Endothelial cell of umbilical vein (primary cell): ENCODE results near the gene ENPEP. TPM values are rescaled to one million over a fixed set of nuclear protein-coding genes. Genes with fewer than 3 reads are reported as not detected.

Experiments
- BruUV-seq: library from RNA; stranded (reverse); fragments of 400-500 nt; replicated peaks from 2 replicates; lab custom pipeline; 2021; lab: Mats Ljungman, UMichigan
- CTCF ChIA-PET: fragments of 300-600, 350-600 bp; sonication (Branson Sonifier 250); formaldehyde crosslinking; loops from one replicate; lab custom pipeline; 2021; ENCODE audit warnings: antibody characterized with exemption, inconsistent platforms; lab: Charles Lee
- POLR2A ChIA-PET: fragments of 300-600, 350-600 bp; sonication (Branson Sonifier 250); formaldehyde crosslinking; loops from one replicate; lab custom pipeline; 2021; ENCODE audit warnings: antibody characterized with exemption, inconsistent platforms; lab: Charles Lee
- DNase-seq: peaks from one replicate; pipeline ENCODE4 v3.0.0-alpha.2; 2011; ENCODE audit warnings: low read depth, low spot score
- FAIRE-seq: peaks from 2 replicates; lab custom pipeline; 2011; peaks lifted over from hg19 to GRCh38; lab: Jason Lieb, UNC
- H2AFZ ChIP-seq: 2 replicates; pipeline ENCODE4 v1.6.0; 2012; ENCODE audit warnings: low read depth, low read length, control low read depth, inconsistent platforms
- H3K27ac ChIP-seq: 2 replicates; pipeline ENCODE4 v1.5.1; 2011; ENCODE audit warnings: low read depth, mild to moderate bottlenecking, control low read depth, low read length, moderate library complexity; ENCODE audit not compliant: insufficient read depth
- H3K27me3 ChIP-seq, 2 experiments: 2 replicates each; pipeline versions ENCODE4 v1.6.0 to v1.6.1; 2011; ENCODE audit warnings: low read length in 2 of 2, mixed read lengths in 1 of 2; ENCODE audit not compliant: control insufficient read depth in 2 of 2, insufficient read depth in 2 of 2
- H3K36me3 ChIP-seq, 2 experiments: 2 replicates in 1 of 2; 3 replicates in 1 of 2; pipeline ENCODE4 v1.5.1; 2011; ENCODE audit warnings: low read length in 2 of 2, mild to moderate bottlenecking in 1 of 2, moderate library complexity in 1 of 2; ENCODE audit not compliant: control insufficient read depth in 2 of 2, insufficient read depth in 2 of 2; ENCODE audit errors: extremely low read depth in 1 of 2
- H3K4me1 ChIP-seq: 3 replicates; pipeline ENCODE4 v1.5.1; 2011; ENCODE audit warnings: mild to moderate bottlenecking, low read length; ENCODE audit not compliant: control insufficient read depth, insufficient read depth; ENCODE audit errors: extremely low read depth
- H3K4me2 ChIP-seq: 2 replicates; pipeline ENCODE4 v1.6.1; 2011; ENCODE audit warnings: low read length, control low read depth, mixed read lengths; ENCODE audit not compliant: insufficient read depth
- H3K4me3 ChIP-seq, 3 experiments: fragments of 200-600 bp in 1 of 3; sonication (generic), shearing (Covaris generic) in 1 of 3; replicated peaks in 1 of 3; 2 replicates each; pipeline ENCODE4 v1.5.1; 2011 to 2016; ENCODE audit warnings: control low read depth in 3 of 3, low read length in 3 of 3, mild to moderate bottlenecking in 2 of 3, inconsistent platforms in 1 of 3, low read depth in 1 of 3, moderate library complexity in 1 of 3; ENCODE audit not compliant: insufficient read depth in 1 of 3
- H3K79me2 ChIP-seq: 2 replicates; pipeline ENCODE4 v1.6.0; 2012; ENCODE audit warnings: low read length, inconsistent platforms; ENCODE audit not compliant: control insufficient read depth, insufficient read depth
- H3K9ac ChIP-seq: replicated peaks from 2 replicates; pipeline ENCODE3; 2011; ENCODE audit warnings: low read length, control low read depth; ENCODE audit not compliant: insufficient read depth; ENCODE audit errors: extremely low read depth
- H3K9me1 ChIP-seq: replicated peaks from 3 replicates; pipeline ENCODE4 v1.6.0; 2011; ENCODE audit warnings: mild to moderate bottlenecking, low read length; ENCODE audit not compliant: control insufficient read depth, insufficient read depth; ENCODE audit errors: extremely low read depth
- H3K9me3 ChIP-seq: replicated peaks from 2 replicates; pipeline ENCODE4 v1.5.1; 2012; ENCODE audit warnings: low read length, inconsistent platforms; ENCODE audit not compliant: control insufficient read depth, insufficient read depth
- H4K20me1 ChIP-seq: replicated peaks from 2 replicates; pipeline ENCODE3; 2011; ENCODE audit warnings: mild to moderate bottlenecking, low read length; ENCODE audit not compliant: control insufficient read depth, insufficient read depth; ENCODE audit errors: extremely low read depth
- EZH2 ChIP-seq: IDR thresholded peaks from 2 replicates; pipeline ENCODE4 v1.6.1; 2012; ENCODE audit warnings: borderline replicate concordance, low read depth, mild to moderate bottlenecking, moderate library complexity, low read length, inconsistent platforms; ENCODE audit not compliant: severe bottlenecking
- FOS ChIP-seq: IDR thresholded peaks from 2 replicates; pipeline ENCODE4 v1.6.1; 2011; ENCODE audit warnings: mild to moderate bottlenecking, low read length, moderate library complexity, borderline replicate concordance; ENCODE audit not compliant: insufficient read depth
- GATA2 ChIP-seq: IDR thresholded peaks from 2 replicates; pipeline ENCODE4 v1.7.0; 2011; ENCODE audit warnings: low read depth, mild to moderate bottlenecking, moderate library complexity, mixed read lengths, low read length; ENCODE audit not compliant: insufficient read length, insufficient read depth
- JUN ChIP-seq: IDR thresholded peaks from 2 replicates; pipeline ENCODE4 v1.6.1; 2011; ENCODE audit warnings: borderline replicate concordance, low read depth; ENCODE audit not compliant: insufficient read length, insufficient read depth
- MYC ChIP-seq: IDR thresholded peaks from one replicate; pipeline ENCODE4 v1.6.1; 2011; ENCODE audit warnings: mild to moderate bottlenecking, low read depth, low read length
- POLR2A ChIP-seq: IDR thresholded peaks from 2 replicates; pipeline ENCODE4 v1.6.1; 2012; ENCODE audit warnings: low read depth, mild to moderate bottlenecking, control low read depth, low read length
- POLR2AphosphoS5 ChIP-seq: IDR thresholded peaks from 2 replicates; pipeline ENCODE4 v1.6.1; 2012; ENCODE audit warnings: low read depth, mild to moderate bottlenecking, control low read depth, low read length, moderate library complexity; ENCODE audit not compliant: insufficient read depth
- dilution Hi-C: fragments of 300-500 bp; cut with MboI; formaldehyde crosslinking; loops from one replicate; pipeline ENCODE4 v1.15.0; 2019; ENCODE audit warnings: low sequenced_read_pairs; ENCODE audit not compliant: extremely low pct_ligation_motif_present
- intact Hi-C: fragments of 100-400 bp; cut with micrococcal nuclease; formaldehyde crosslinking; loops from one replicate; pipeline ENCODE4 v1.10.0; 2022
- polyA plus RNA-seq, 4 experiments: library from polyadenylated mRNA; depleted of rRNA in 3 of 4; stranded (reverse) in 3 of 4; unstranded in 1 of 4; fragments of >200 nt; gene quantifications; 2 replicates each; pipeline versions ENCODE4 v1.2.1 to v1.2.3, GENCODE V29; 2011 to 2012; ENCODE audit warnings: missing spikeins in 1 of 4
- total RNA-seq: library from RNA; stranded (reverse); gene quantifications from 2 replicates; pipeline ENCODE4 v1.2.3, GENCODE V29; 2021
- TF ChIP-seq, protein P1 (sequence below), 2 donors: IDR thresholded peaks; 1 replicate in 1 of 2; 2 replicates in 1 of 2; pipeline ENCODE4 v1.5.1; 2011; ENCODE audit warnings: low read length in 2 of 2, mild to moderate bottlenecking in 2 of 2, moderate library complexity in 2 of 2, control low read depth in 1 of 2, inconsistent platforms in 1 of 2, low read depth in 1 of 2; ENCODE audit not compliant: insufficient read depth in 1 of 2; ENCODE audit errors: extremely low read depth in 1 of 2
- TF ChIP-seq, protein P2 (sequence below): IDR thresholded peaks from 2 replicates; pipeline ENCODE4 v1.6.1; 2011; ENCODE audit not compliant: insufficient read depth, insufficient read length

The ENPEP gene
- total and polyA plus RNA-seq, 2 donors (not counting 3 experiments of a cell fraction or from before 2014, with no cell fraction given): not detected

- H3K4me3 ChIP-seq: no peak overlapping the region
- no peaks in the 10 kb centered on the region for H3K9me3 ChIP-seq
- dilution Hi-C loops (no loop called here), intact Hi-C loops (no loop called here)
- H3K27me3 ChIP-seq: peaks cover 0 to 11% of the 10 kb centered on the region in 2 experiments
- H4K20me1 ChIP-seq: no peaks in the 10 kb centered on the region
- FAIRE-seq (no peak), DNase-seq (no peak)
- H2AFZ ChIP-seq: no peak overlapping the region
- H3K4me1 ChIP-seq: no peaks in the 10 kb centered on the region
- no peak overlapping the region for H3K9ac ChIP-seq
- BruUV-seq: no TSS peak
- H3K79me2 ChIP-seq: no peaks in the 10 kb centered on the region
- H3K4me2 ChIP-seq: no peak overlapping the region
- ChIA-PET CTCF (interaction anchor here (0.6 kb wide), 1 partner anchor 44 kb away, joined by 4 read pairs; no protein-coding TSS in a partner anchor), POLR2A (no interaction called here)
- no peaks in the 10 kb centered on the region for H3K9me1 ChIP-seq
- H3K36me3 ChIP-seq: no peaks in the 10 kb centered on the region
- TF ChIP-seq POLR2AphosphoS5 (no peak), EZH2 (no peak), FOS (no peak), JUN (no peak), MYC (no peak), POLR2A (no peak), GATA2 (no peak)
- TF ChIP-seq, protein P1, sequence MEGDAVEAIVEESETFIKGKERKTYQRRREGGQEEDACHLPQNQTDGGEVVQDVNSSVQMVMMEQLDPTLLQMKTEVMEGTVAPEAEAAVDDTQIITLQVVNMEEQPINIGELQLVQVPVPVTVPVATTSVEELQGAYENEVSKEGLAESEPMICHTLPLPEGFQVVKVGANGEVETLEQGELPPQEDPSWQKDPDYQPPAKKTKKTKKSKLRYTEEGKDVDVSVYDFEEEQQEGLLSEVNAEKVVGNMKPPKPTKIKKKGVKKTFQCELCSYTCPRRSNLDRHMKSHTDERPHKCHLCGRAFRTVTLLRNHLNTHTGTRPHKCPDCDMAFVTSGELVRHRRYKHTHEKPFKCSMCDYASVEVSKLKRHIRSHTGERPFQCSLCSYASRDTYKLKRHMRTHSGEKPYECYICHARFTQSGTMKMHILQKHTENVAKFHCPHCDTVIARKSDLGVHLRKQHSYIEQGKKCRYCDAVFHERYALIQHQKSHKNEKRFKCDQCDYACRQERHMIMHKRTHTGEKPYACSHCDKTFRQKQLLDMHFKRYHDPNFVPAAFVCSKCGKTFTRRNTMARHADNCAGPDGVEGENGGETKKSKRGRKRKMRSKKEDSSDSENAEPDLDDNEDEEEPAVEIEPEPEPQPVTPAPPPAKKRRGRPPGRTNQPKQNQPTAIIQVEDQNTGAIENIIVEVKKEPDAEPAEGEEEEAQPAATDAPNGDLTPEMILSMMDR (IDR thresholded peaks at IDR 0.05; ENCODE audit: extremely low read depth in 1 of 2, insufficient read depth in 1 of 2, low read depth in 1 of 2, low read length in 2 of 2): no peak
- TF ChIP-seq, protein P2, sequence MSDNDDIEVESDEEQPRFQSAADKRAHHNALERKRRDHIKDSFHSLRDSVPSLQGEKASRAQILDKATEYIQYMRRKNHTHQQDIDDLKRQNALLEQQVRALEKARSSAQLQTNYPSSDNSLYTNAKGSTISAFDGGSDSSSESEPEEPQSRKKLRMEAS: no peak
- no peak overlapping the region for H3K27ac ChIP-seq
Measured at GRCh38 chr4:110460074-110460746, 15.7 kb upstream of the ENPEP start.
